Neural crest cell (in vitro differentiated cells): ENCODE data around the gene LRMDA. TPM values are rescaled to one million over a fixed set of nuclear protein-coding genes. Genes with fewer than 3 reads are reported as not detected.

ENCODE experiments used
- DNase-seq: peaks from one replicate; pipeline ENCODE4 v3.0.0; 2021; ENCODE audit warnings: low read depth, mixed read lengths, low spot score
- H3K27ac Mint-ChIP-seq: one replicate; pipeline ENCODE4 v1.8.0; 2021; ENCODE audit warnings: mild to moderate bottlenecking, mixed read lengths; ENCODE audit not compliant: unreplicated experiment
- H3K27me3 Mint-ChIP-seq: 2 replicates; pipeline ENCODE4 v1.8.0; 2021; ENCODE audit warnings: low read depth, mild to moderate bottlenecking, mixed read lengths
- H3K36me3 Mint-ChIP-seq: 2 replicates; pipeline ENCODE4 v1.8.0; 2021; ENCODE audit warnings: low read depth, mild to moderate bottlenecking, mixed read lengths
- H3K4me1 Mint-ChIP-seq: 2 replicates; pipeline ENCODE4 v1.8.0; 2021; ENCODE audit warnings: mixed read lengths
- H3K4me3 Mint-ChIP-seq: one replicate; pipeline ENCODE4 v1.8.0; 2021; ENCODE audit warnings: mild to moderate bottlenecking, mixed read lengths
- H3K9me3 Mint-ChIP-seq: 2 replicates; pipeline ENCODE4 v1.8.0; 2021; ENCODE audit warnings: mixed read lengths
- total RNA-seq: library from RNA; stranded (reverse); gene quantifications from 2 replicates; pipeline ENCODE4 v1.2.1, GENCODE V29; 2021
- TF ChIP-seq, protein P1 (sequence below): fragments of 200-600 bp; sonication (generic); conservative IDR thresholded peaks from 2 replicates; pipeline ENCODE4 v1.5.0; 2021; ENCODE audit warnings: antibody characterized with exemption, mild to moderate bottlenecking

LRMDA gene
- total RNA-seq, 1 donor from 2014 or later, result 3.1 TPM

DNA sequence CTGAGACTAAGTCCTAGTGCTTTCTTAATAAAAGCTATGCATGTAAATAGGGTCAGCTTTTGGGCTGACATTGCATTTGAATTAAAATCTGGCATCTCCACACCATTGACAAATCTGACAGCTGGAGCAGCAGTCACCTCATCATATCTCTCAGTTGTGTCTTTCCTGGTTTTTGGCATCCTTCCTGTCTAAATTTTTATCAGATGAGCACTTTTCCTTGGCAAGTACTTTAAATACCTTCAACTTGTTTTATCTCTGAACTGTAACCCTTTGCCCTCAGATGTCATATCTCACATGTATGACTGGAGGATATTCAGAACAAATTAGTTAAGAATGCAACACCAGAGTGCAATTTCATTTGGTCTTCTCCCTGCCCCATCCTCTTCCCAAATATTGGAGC, 1066.2 kb downstream of the LRMDA start:
- Mint-ChIP-seq H3K27ac (no peak overlapping the region), H3K4me1 (no peaks in the 10 kb centered on the region), H3K4me3 (no peak overlapping the region), H3K9me3 (peaks cover 4% of the 10 kb centered on the region), H3K36me3 (peaks cover 4% of the 10 kb centered on the region), H3K27me3 (no peaks in the 10 kb centered on the region)
- TF ChIP-seq, protein P1, sequence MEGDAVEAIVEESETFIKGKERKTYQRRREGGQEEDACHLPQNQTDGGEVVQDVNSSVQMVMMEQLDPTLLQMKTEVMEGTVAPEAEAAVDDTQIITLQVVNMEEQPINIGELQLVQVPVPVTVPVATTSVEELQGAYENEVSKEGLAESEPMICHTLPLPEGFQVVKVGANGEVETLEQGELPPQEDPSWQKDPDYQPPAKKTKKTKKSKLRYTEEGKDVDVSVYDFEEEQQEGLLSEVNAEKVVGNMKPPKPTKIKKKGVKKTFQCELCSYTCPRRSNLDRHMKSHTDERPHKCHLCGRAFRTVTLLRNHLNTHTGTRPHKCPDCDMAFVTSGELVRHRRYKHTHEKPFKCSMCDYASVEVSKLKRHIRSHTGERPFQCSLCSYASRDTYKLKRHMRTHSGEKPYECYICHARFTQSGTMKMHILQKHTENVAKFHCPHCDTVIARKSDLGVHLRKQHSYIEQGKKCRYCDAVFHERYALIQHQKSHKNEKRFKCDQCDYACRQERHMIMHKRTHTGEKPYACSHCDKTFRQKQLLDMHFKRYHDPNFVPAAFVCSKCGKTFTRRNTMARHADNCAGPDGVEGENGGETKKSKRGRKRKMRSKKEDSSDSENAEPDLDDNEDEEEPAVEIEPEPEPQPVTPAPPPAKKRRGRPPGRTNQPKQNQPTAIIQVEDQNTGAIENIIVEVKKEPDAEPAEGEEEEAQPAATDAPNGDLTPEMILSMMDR, result no peak
- DNase-seq, result no peak

DNA sequence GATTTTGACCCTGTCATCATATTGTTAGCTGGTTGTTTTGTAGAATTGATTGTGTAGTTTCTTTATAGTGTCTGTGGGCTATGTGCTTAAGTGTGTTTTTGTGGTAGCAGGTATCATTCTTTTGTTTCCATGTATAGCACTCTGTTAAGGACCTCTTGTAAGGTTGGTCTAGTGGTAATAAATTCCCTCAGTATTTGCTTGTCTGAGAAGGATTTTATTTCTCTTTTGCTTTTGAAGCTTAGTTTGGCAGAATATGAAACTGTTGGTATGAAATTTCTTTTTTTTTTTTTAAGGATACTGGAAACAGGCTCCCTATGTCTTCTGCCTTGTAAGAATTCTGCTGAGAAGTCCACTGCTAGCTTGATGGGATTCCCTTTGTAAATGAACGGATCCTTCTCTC, 1073.4 kb downstream of the LRMDA start:
- no peak overlapping the region for H3K4me3 Mint-ChIP-seq
- H3K4me1 Mint-ChIP-seq, result peaks cover 5% of the 10 kb centered on the region
- TF ChIP-seq, protein P1, result no peak
- H3K27me3 Mint-ChIP-seq, result no peaks in the 10 kb centered on the region
- no peak for DNase-seq
- H3K9me3 Mint-ChIP-seq, result peaks cover 17% of the 10 kb centered on the region
- H3K36me3 Mint-ChIP-seq, result peaks cover 12% of the 10 kb centered on the region
- H3K27ac Mint-ChIP-seq, result no peak overlapping the region

DNA sequence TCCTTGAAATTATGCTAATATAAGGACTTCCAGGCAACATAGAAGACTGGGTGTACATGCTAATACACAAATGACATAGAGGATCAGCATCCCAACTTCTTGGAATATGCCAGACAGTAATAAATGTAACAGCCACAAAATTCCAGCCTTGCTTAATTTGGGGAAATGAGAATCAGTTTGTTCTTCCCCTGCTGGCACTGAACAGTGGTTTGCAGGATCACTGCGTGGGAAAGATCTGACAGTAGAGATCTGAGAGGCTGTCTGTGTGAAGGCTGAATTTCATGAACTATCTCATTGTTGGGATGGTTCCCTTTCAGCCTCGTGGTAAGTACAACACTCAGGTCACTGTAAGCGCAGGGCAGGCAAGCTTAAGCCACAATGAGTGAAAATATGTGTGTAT, 1078.0 kb downstream of the LRMDA start:
- peaks cover 5% of the 10 kb centered on the region for H3K4me1 Mint-ChIP-seq
- TF ChIP-seq, protein P1, result no peak
- H3K36me3 Mint-ChIP-seq, result peaks cover 5% of the 10 kb centered on the region
- no peak overlapping the region for H3K27ac Mint-ChIP-seq
- H3K4me3 Mint-ChIP-seq, result no peak overlapping the region
- no peak for DNase-seq
- H3K27me3 Mint-ChIP-seq, result no peaks in the 10 kb centered on the region
- H3K9me3 Mint-ChIP-seq, result peaks cover 8% of the 10 kb centered on the region

DNA sequence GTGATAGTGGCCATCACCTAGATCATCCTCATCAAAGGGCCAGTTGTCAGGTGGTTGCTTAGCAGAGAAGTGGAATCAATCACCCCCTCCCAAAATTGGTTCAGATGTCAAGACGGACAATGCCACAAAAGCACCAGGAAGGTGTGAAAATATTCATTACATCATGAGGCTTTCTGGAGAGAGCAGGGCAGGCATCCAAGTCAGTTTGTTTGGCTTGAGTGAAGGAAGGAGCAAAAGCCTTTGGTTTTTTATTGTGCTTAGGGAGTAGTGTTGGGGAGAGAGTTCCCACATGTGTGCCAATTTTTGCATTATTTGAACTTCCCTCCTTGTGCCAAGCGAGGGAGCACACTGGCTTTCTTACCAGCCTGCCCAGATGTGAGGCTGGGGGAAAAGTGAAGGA, 1082.9 kb downstream of the LRMDA start:
- DNase-seq, result no peak
- Mint-ChIP-seq H3K27me3 (no peaks in the 10 kb centered on the region), H3K36me3 (no peaks in the 10 kb centered on the region), H3K9me3 (no peaks in the 10 kb centered on the region), H3K4me1 (peaks cover 5% of the 10 kb centered on the region), H3K27ac (no peak overlapping the region), H3K4me3 (no peak overlapping the region)
- TF ChIP-seq, protein P1, result no peak

DNA sequence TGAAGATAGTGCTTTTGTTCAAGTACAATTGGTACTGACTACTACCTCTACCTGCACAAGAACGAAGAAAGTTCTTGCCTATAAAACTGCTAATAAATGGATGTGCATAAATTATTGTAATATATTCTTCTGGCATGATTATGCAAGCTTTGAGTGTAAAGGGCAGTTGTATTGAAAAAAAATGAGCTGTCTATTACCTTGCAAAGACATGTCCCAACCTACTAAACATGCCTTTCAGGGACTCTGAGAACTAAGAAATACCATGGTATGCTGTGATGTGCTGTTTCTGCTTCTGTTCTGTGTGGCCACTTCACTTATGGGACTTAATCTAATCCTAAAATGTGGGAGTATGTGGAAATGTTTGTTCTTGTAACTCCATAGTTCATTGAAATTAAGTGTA, 1083.4 kb downstream of the LRMDA start:
- no peak overlapping the region for H3K27ac Mint-ChIP-seq
- no peaks in the 10 kb centered on the region for H3K4me1 Mint-ChIP-seq
- no peaks in the 10 kb centered on the region for H3K27me3 Mint-ChIP-seq
- DNase-seq, result no peak
- TF ChIP-seq, protein P1, result no peak
- H3K9me3 Mint-ChIP-seq, result no peaks in the 10 kb centered on the region
- no peaks in the 10 kb centered on the region for H3K36me3 Mint-ChIP-seq
- no peak overlapping the region for H3K4me3 Mint-ChIP-seq

DNA sequence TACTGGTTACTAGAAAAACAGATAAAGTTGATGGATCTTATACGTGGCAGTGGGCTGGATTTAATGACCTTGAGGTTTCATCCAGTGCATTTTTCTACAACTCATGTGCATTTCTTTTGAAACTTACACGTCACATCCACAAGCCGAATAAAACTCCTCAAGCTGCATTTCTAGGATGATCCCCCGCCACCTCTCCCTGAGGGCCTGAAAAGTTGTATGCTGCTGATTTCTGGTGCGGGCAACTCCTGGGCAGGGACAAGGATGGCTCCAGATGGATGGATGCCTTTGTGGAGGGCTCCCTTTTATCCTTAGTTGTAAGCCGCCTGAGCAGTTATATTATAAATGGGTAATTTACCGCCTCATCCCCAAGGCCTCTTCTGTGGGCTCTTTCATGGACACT, 1091.1 kb downstream of the LRMDA start:
- Mint-ChIP-seq H3K27ac (no peak overlapping the region), H3K4me1 (no peaks in the 10 kb centered on the region), H3K36me3 (no peaks in the 10 kb centered on the region), H3K9me3 (peaks cover 6% of the 10 kb centered on the region), H3K27me3 (no peaks in the 10 kb centered on the region), H3K4me3 (no peak overlapping the region)
- DNase-seq, result no peak
- TF ChIP-seq, protein P1, result no peak
